SK-N-SH (cell line): ENCODE measurements around the gene ADAMTS2.

Experiments used
- CTCF ChIP-seq: fragments of 200-600 bp; sonication (generic); IDR thresholded peaks from 2 replicates; pipeline ENCODE4 v1.6.1; 2017; ENCODE audit warnings: antibody characterized with exemption, mild to moderate bottlenecking, moderate library complexity
- POLR2AphosphoS5 ChIP-seq: IDR thresholded peaks from 2 replicates; pipeline ENCODE4 v1.6.1; 2012; ENCODE audit warnings: low read depth, low read length
- REST ChIP-seq: IDR thresholded peaks from 2 replicates; pipeline ENCODE4 v1.6.1; 2012; ENCODE audit warnings: mild to moderate bottlenecking, low read depth, low read length, moderate library complexity
- USF1 ChIP-seq: IDR thresholded peaks from 2 replicates; pipeline ENCODE4 v1.4.0; 2012; ENCODE audit warnings: low read depth, borderline replicate concordance

DNA sequence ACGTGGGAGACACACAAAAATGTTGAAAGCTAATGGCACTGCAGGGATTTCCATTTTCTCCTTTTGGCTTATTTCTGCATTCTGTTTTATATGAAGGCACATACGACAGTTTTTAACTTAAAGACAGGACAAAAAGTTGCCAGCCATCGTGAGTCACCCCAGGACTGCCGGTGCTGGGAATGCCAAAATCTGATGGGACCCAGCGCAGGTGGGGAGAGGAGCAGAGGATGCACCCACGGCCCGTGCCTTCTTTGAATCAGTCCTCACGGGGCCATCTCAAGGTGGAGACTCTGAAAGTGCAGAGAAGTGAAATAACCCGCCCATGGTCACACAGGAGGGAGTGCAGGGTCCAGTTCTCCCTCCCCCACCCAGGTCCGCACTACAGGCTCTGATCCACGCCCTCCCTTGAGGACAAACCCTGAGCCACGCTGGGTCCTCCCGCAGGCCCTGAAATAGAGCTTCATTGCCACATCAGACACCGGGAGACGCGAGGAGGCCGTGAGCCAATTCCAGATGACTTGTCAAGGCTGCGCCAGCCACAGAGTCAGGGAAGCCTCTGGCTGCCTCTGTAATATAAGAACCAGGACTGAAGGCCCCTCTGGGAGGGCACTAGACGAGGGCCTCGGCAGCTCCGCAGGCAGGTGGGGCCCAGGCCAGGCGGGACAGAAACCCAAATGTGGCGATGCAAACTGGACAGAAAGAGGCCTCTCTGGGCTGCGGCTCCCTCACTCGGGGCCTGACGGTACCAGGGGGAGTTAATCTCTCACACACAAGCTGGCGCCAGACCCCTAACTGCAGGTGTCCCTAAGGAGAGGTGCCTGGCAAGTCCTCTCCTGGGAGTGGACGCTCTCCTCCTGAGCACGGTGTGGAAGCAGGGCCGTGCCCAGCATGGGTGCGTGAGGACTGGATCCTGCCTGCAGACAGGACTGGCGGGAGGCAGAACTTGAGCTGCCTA, 22.9 kb downstream of the ADAMTS2 start:
- TF ChIP-seq USF1: no peak
- TF ChIP-seq CTCF: no peak
- no peak for TF ChIP-seq REST
- TF ChIP-seq POLR2AphosphoS5: no peak
